Measurements from ENCODE around the gene TECPR2. TPM values are rescaled to one million over a fixed set of nuclear protein-coding genes. Genes with fewer than 3 reads are reported as not detected.

The TECPR2 gene
- total and polyA plus RNA-seq, 3 experiments from 2014 or later: 4.5 to 11.6 (median 8.4) TPM

- Mint-ChIP-seq H3K9me3 (no peaks in the 10 kb centered on the region), H3K36me3 (peaks cover 4 to 26% (median 12%) of the 10 kb centered on the region in 3 donors), H3K4me1 (no peaks in the 10 kb centered on the region), H3K4me3 (no peak overlapping the region), H3K27me3 (no peaks in the 10 kb centered on the region), H3K27ac (no peak overlapping the region)
- H3K4me1 ChIP-seq (ENCODE audit: insufficient read depth, low read length): no peaks in the 10 kb centered on the region
- H3K27me3 ChIP-seq (ENCODE audit: insufficient read depth, low read length, poor library complexity, severe bottlenecking): no peaks in the 10 kb centered on the region
- ChIA-PET POLR2A (no interaction called here), CTCF (no interaction called here)
- no peak for DNase-seq
- no peaks in the 10 kb centered on the region for H3K36me3 ChIP-seq (ENCODE audit: insufficient read depth, low read length)
- no peak overlapping the region for H3K27ac ChIP-seq (ENCODE audit: low read depth, low read length)
- H3K9me3 ChIP-seq (ENCODE audit: low read length): no peaks in the 10 kb centered on the region
- no peak overlapping the region for H3K4me3 ChIP-seq (ENCODE audit: low read length)
Measured at GRCh38 chr14:102424520-102424919, 61.8 kb downstream of the TECPR2 start.

- no peaks in the 10 kb centered on the region for H3K4me1 ChIP-seq (ENCODE audit: insufficient read depth, low read length)
- Mint-ChIP-seq H3K4me1 (no peaks in the 10 kb centered on the region), H3K27ac (no peak overlapping the region), H3K9me3 (no peaks in the 10 kb centered on the region), H3K27me3 (no peaks in the 10 kb centered on the region), H3K4me3 (no peak overlapping the region), H3K36me3 (peaks cover 4 to 26% (median 12%) of the 10 kb centered on the region in 3 donors)
- no peaks in the 10 kb centered on the region for H3K36me3 ChIP-seq (ENCODE audit: insufficient read depth, low read length)
- no peak overlapping the region for H3K4me3 ChIP-seq (ENCODE audit: low read length)
- no peak overlapping the region for H3K27ac ChIP-seq (ENCODE audit: low read depth, low read length)
- H3K27me3 ChIP-seq (ENCODE audit: insufficient read depth, low read length, poor library complexity, severe bottlenecking): no peaks in the 10 kb centered on the region
- ChIA-PET POLR2A (no interaction called here), CTCF (no interaction called here)
- DNase-seq: no peak
- H3K9me3 ChIP-seq (ENCODE audit: low read length): no peaks in the 10 kb centered on the region
Measured at GRCh38 chr14:102424923-102425322, 62.2 kb downstream of the TECPR2 start.

- Mint-ChIP-seq H3K36me3 (peaks cover 4 to 31% (median 14%) of the 10 kb centered on the region in 3 donors), H3K9me3 (no peaks in the 10 kb centered on the region), H3K27ac (no peak overlapping the region), H3K27me3 (no peaks in the 10 kb centered on the region), H3K4me1 (no peaks in the 10 kb centered on the region), H3K4me3 (no peak overlapping the region)
- POLR2A ChIA-PET: no interaction called here
- Histone ChIP-seq H3K9me3 (ENCODE audit: low read length) (no peaks in the 10 kb centered on the region), H3K27ac (ENCODE audit: low read depth, low read length) (no peak overlapping the region), H3K27me3 (ENCODE audit: insufficient read depth, low read length, poor library complexity, severe bottlenecking) (no peaks in the 10 kb centered on the region), H3K4me1 (ENCODE audit: insufficient read depth, low read length) (no peaks in the 10 kb centered on the region), H3K36me3 (ENCODE audit: insufficient read depth, low read length) (no peaks in the 10 kb centered on the region), H3K4me3 (ENCODE audit: low read length) (no peak overlapping the region)
- CTCF ChIA-PET: no interaction called here
- no peak for DNase-seq
Measured at GRCh38 chr14:102426796-102427195, 64.1 kb downstream of the TECPR2 start.

GRCh38 chr14:102427642-102428041, 64.9 kb downstream of the TECPR2 start:
- Histone ChIP-seq H3K27ac (ENCODE audit: low read depth, low read length) (no peak overlapping the region), H3K4me3 (ENCODE audit: low read length) (no peak overlapping the region), H3K27me3 (ENCODE audit: insufficient read depth, low read length, poor library complexity, severe bottlenecking) (no peaks in the 10 kb centered on the region), H3K4me1 (ENCODE audit: insufficient read depth, low read length) (no peaks in the 10 kb centered on the region), H3K9me3 (ENCODE audit: low read length) (no peaks in the 10 kb centered on the region), H3K36me3 (ENCODE audit: insufficient read depth, low read length) (no peaks in the 10 kb centered on the region)
- no peak for DNase-seq
- Mint-ChIP-seq H3K9me3 (no peaks in the 10 kb centered on the region), H3K4me3 (no peak overlapping the region), H3K36me3 (peaks cover 4 to 34% (median 19%) of the 10 kb centered on the region in 3 donors), H3K27me3 (no peaks in the 10 kb centered on the region), H3K27ac (no peak overlapping the region), H3K4me1 (no peaks in the 10 kb centered on the region)
- POLR2A ChIA-PET: no interaction called here
- CTCF ChIA-PET: no interaction called here

GRCh38 chr14:102430212-102430908, 67.6 kb downstream of the TECPR2 start:
- peak overlapping the region in 1 of 8 donors; percentile 65 for H3K27ac Mint-ChIP-seq
- H3K4me1 Mint-ChIP-seq: no peaks in the 10 kb centered on the region
- POLR2A ChIA-PET: no interaction called here

GRCh38 chr14:102431751-102432150, 69.0 kb downstream of the TECPR2 start:
- Histone ChIP-seq H3K4me1 (ENCODE audit: insufficient read depth, low read length) (no peaks in the 10 kb centered on the region), H3K27ac (ENCODE audit: low read depth, low read length) (no peak overlapping the region), H3K36me3 (ENCODE audit: insufficient read depth, low read length) (no peaks in the 10 kb centered on the region), H3K27me3 (ENCODE audit: insufficient read depth, low read length, poor library complexity, severe bottlenecking) (no peaks in the 10 kb centered on the region), H3K9me3 (ENCODE audit: low read length) (no peaks in the 10 kb centered on the region), H3K4me3 (ENCODE audit: low read length) (no peak overlapping the region)
- no peak for DNase-seq
- no peak overlapping the region for H3K27ac Mint-ChIP-seq
- H3K4me3 Mint-ChIP-seq: no peak overlapping the region
- H3K4me1 Mint-ChIP-seq: no peaks in the 10 kb centered on the region
- H3K9me3 Mint-ChIP-seq: no peaks in the 10 kb centered on the region
- no peaks in the 10 kb centered on the region for H3K27me3 Mint-ChIP-seq
- H3K36me3 Mint-ChIP-seq: peaks cover 4 to 37% (median 13%) of the 10 kb centered on the region in 3 donors
- POLR2A ChIA-PET: no interaction called here
- CTCF ChIA-PET: no interaction called here

More at GRCh38 chr14:102430212-102430908, 67.6 kb downstream of the TECPR2 start:
- CTCF ChIA-PET: interaction anchor here (1.0 to 2.6 kb wide), 3 partner anchors 8 to 85 kb away, joined by 4 to 9 read pairs (median 6); no protein-coding TSS in a partner anchor
- Histone ChIP-seq H3K27ac (ENCODE audit: low read depth, low read length) (no peak overlapping the region), H3K36me3 (ENCODE audit: insufficient read depth, low read length) (no peaks in the 10 kb centered on the region), H3K27me3 (ENCODE audit: insufficient read depth, low read length, poor library complexity, severe bottlenecking) (no peaks in the 10 kb centered on the region), H3K4me1 (ENCODE audit: insufficient read depth, low read length) (no peaks in the 10 kb centered on the region), H3K4me3 (ENCODE audit: low read length) (no peak overlapping the region), H3K9me3 (ENCODE audit: low read length) (no peaks in the 10 kb centered on the region)
- DNase-seq: no peak
- H3K36me3 Mint-ChIP-seq: peaks cover 4 to 41% (median 15%) of the 10 kb centered on the region in 3 donors
- no peaks in the 10 kb centered on the region for H3K9me3 Mint-ChIP-seq
- no peaks in the 10 kb centered on the region for H3K27me3 Mint-ChIP-seq
- no peak overlapping the region for H3K4me3 Mint-ChIP-seq

- Histone ChIP-seq H3K4me3 (ENCODE audit: low read length) (no peak overlapping the region), H3K27ac (ENCODE audit: low read depth, low read length) (no peak overlapping the region), H3K9me3 (ENCODE audit: low read length) (no peaks in the 10 kb centered on the region), H3K4me1 (ENCODE audit: insufficient read depth, low read length) (no peaks in the 10 kb centered on the region), H3K27me3 (ENCODE audit: insufficient read depth, low read length, poor library complexity, severe bottlenecking) (no peaks in the 10 kb centered on the region), H3K36me3 (ENCODE audit: insufficient read depth, low read length) (no peaks in the 10 kb centered on the region)
- ChIA-PET POLR2A (no interaction called here), CTCF (no interaction called here)
- no peak for DNase-seq
- Mint-ChIP-seq H3K4me1 (peaks cover 0 to 3% (median 3%) of the 10 kb centered on the region in 3 donors), H3K4me3 (no peak overlapping the region), H3K27me3 (peaks cover 0 to 1% of the 10 kb centered on the region in 2 donors), H3K27ac (no peak overlapping the region), H3K9me3 (no peaks in the 10 kb centered on the region), H3K36me3 (peaks cover 0 to 25% (median 6%) of the 10 kb centered on the region in 3 donors)
Measured at GRCh38 chr14:102434647-102435175, 72.0 kb downstream of the TECPR2 start.

- peaks cover 0 to 3% (median 3%) of the 10 kb centered on the region in 3 donors for H3K4me1 Mint-ChIP-seq
- ChIA-PET CTCF (interaction anchor here (0.6 to 3.1 kb wide), 14 partner anchors 9 to 90 kb away, joined by 3 to 35 read pairs (median 6); partner anchors contain the start of gene ANKRD9), POLR2A (no interaction called here)
- peaks cover 0 to 39% (median 2%) of the 10 kb centered on the region in 3 donors for H3K36me3 Mint-ChIP-seq
- Histone ChIP-seq H3K4me3 (ENCODE audit: low read length) (no peak overlapping the region), H3K27me3 (ENCODE audit: insufficient read depth, low read length, poor library complexity, severe bottlenecking) (no peaks in the 10 kb centered on the region), H3K4me1 (ENCODE audit: insufficient read depth, low read length) (no peaks in the 10 kb centered on the region), H3K9me3 (ENCODE audit: low read length) (no peaks in the 10 kb centered on the region), H3K36me3 (ENCODE audit: insufficient read depth, low read length) (no peaks in the 10 kb centered on the region), H3K27ac (ENCODE audit: low read depth, low read length) (no peak overlapping the region)
- H3K4me3 Mint-ChIP-seq: peak overlapping the region in 1 of 7 donors; percentile 72
- peak; percentile 49 to 68 (median 56) for DNase-seq
- no peaks in the 10 kb centered on the region for H3K9me3 Mint-ChIP-seq
- peaks cover 0 to 2% of the 10 kb centered on the region in 2 donors for H3K27me3 Mint-ChIP-seq
- H3K27ac Mint-ChIP-seq: no peak overlapping the region
Measured at GRCh38 chr14:102437997-102438915, 75.5 kb downstream of the TECPR2 start.

Data from CD8-positive, alpha-beta memory T cell (primary cell).